Colonic mucosa (tissue), 4 donors: ENCODE measurements around the gene MMP20. TPM values are rescaled to one million over a fixed set of nuclear protein-coding genes. Genes with fewer than 3 reads are reported as not detected.

Experiments
- DNase-seq: peaks from one replicate; pipeline ENCODE4 v3.0.0-alpha.2; 2020
- H3K27ac ChIP-seq: fragments of 200-600 bp; one replicate; pipeline ENCODE4 v1.8.0; 2021
- H3K27me3 ChIP-seq: fragments of 200-600 bp; one replicate; pipeline ENCODE4 v1.8.0; 2021
- H3K36me3 ChIP-seq: fragments of 200-600 bp; one replicate; pipeline ENCODE4 v1.8.0; 2021
- H3K4me1 ChIP-seq: fragments of 200-600 bp; one replicate; pipeline ENCODE4 v1.8.0; 2021; ENCODE audit warnings: mild to moderate bottlenecking
- H3K4me3 ChIP-seq: fragments of 200-600 bp; one replicate; pipeline ENCODE4 v1.8.0; 2021
- H3K9ac ChIP-seq, 2 donors: one replicate each; pipeline ENCODE4 v1.7.0; 2013; ENCODE audit warnings: control low read depth in 2 of 2, low read depth in 2 of 2, low read length in 2 of 2
- H3K9me3 ChIP-seq: fragments of 200-600 bp; one replicate; pipeline ENCODE4 v1.8.0; 2021
- intact Hi-C: fragments of 100-400 bp; cut with DNase I; formaldehyde crosslinking; loops from one replicate; pipeline ENCODE4 v1.14.1; 2022
- total RNA-seq, 2 donors: library from RNA; stranded (reverse); fragmentation: NEBNext Ultra II Directional in 1 of 2; extraction: Animal tissue kit (Norgen Biotek cat#: 25700) in 1 of 2; gene quantifications; one replicate each; pipeline ENCODE4 v1.2.1, GENCODE V29; 2021
- TF ChIP-seq, protein P1 (sequence below): fragments of 200-600 bp; IDR thresholded peaks from one replicate; pipeline ENCODE4 v1.8.0; 2022; ENCODE audit warnings: antibody characterized with exemption, mild to moderate bottlenecking
- donor health status: healthy.
- donor health status: DM: no; HTN: no; CAD: no.
- donor health status: DM: no; HTN: no; CAD: no.

MMP20 gene
- total RNA-seq, 2 donors from 2014 or later, result not detected

DNA sequence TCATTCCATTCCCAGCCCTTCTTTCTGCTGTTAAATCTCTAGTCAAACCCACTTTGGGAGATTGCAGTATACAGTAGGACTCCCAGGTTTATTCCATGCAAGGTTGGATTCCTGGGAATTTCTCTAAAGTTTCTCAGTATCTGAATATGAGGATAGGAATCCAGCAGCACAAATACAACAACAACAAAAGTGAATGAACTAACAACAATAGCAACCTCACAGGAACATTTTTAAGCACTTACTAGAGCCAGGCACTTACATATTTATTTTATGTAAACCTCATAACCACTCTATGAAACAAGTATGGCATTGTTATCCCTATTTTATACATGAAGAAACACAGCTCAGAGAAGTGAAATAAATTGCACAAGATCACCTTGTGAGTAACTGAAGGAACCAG lies 96.5 kb downstream of the MMP20 start:
- no peak overlapping the region for H3K9ac ChIP-seq
- H3K36me3 ChIP-seq, result no peaks in the 10 kb centered on the region
- H3K27me3 ChIP-seq, result no peaks in the 10 kb centered on the region
- no peak overlapping the region for H3K27ac ChIP-seq
- no peaks in the 10 kb centered on the region for H3K9me3 ChIP-seq
- H3K4me3 ChIP-seq, result no peak overlapping the region
- TF ChIP-seq, protein P1, sequence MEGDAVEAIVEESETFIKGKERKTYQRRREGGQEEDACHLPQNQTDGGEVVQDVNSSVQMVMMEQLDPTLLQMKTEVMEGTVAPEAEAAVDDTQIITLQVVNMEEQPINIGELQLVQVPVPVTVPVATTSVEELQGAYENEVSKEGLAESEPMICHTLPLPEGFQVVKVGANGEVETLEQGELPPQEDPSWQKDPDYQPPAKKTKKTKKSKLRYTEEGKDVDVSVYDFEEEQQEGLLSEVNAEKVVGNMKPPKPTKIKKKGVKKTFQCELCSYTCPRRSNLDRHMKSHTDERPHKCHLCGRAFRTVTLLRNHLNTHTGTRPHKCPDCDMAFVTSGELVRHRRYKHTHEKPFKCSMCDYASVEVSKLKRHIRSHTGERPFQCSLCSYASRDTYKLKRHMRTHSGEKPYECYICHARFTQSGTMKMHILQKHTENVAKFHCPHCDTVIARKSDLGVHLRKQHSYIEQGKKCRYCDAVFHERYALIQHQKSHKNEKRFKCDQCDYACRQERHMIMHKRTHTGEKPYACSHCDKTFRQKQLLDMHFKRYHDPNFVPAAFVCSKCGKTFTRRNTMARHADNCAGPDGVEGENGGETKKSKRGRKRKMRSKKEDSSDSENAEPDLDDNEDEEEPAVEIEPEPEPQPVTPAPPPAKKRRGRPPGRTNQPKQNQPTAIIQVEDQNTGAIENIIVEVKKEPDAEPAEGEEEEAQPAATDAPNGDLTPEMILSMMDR, result no peak
- intact Hi-C loops, result no loop called here
- H3K4me1 ChIP-seq, result no peaks in the 10 kb centered on the region
- no peak for DNase-seq

DNA sequence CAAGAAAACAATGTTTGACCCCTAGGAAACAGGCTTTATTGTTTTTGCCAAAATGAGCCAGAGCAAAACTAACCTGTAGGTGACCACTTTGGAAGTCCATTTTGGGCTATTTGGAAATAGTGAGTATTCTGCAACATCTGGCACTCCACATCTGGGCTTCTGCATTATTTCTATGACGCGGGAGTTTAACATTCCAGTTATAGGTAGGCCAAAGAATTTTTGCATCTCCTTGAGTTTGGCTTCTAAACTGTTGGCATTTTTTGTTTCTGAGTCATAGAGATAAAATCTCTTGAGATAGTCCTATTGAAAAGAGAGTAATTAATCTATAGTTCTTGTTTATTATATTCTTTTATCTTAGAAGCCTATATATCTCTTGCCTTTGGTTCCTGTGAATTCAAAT lies 97.4 kb downstream of the MMP20 start:
- H3K9ac ChIP-seq, result no peak overlapping the region
- H3K9me3 ChIP-seq, result no peaks in the 10 kb centered on the region
- no peaks in the 10 kb centered on the region for H3K27me3 ChIP-seq
- H3K4me1 ChIP-seq, result no peaks in the 10 kb centered on the region
- H3K4me3 ChIP-seq, result no peak overlapping the region
- TF ChIP-seq, protein P1, result no peak
- intact Hi-C loops, result no loop called here
- H3K27ac ChIP-seq, result no peak overlapping the region
- H3K36me3 ChIP-seq, result no peaks in the 10 kb centered on the region
- DNase-seq, result no peak

DNA sequence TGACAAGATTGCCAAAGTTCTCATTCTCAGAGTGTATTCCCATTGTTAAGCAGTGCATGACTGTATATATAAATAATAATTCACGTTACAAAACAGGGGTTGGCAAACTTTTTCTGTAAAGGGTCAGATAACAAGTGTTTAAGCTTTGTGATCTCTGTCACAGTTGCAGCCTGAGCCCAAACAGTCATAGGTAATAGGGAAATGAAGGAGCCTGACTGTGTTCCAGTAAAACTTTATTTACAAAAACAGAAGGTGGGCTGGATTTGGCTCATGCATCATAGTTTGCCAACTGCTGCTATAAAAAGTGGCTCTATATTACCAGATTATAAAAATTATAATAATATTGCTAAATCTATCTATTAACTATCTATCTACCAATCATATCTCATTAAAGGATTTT lies 98.1 kb downstream of the MMP20 start:
- Histone ChIP-seq H3K9ac (no peak overlapping the region), H3K27me3 (no peaks in the 10 kb centered on the region), H3K4me1 (no peaks in the 10 kb centered on the region), H3K27ac (no peak overlapping the region), H3K9me3 (no peaks in the 10 kb centered on the region), H3K36me3 (no peaks in the 10 kb centered on the region), H3K4me3 (no peak overlapping the region)
- TF ChIP-seq, protein P1, result no peak
- no peak for DNase-seq
- intact Hi-C loops, result no loop called here

Other genes starting within 250 kb of the MMP20 start
- gene TMEM123, start 172.6 kb downstream of the MMP20 start, total RNA-seq, result 100 to 1,000 TPM; 126 to 175 TPM
- gene MMP7, start 94.6 kb downstream of the MMP20 start, total RNA-seq, result 1 to 10 TPM in 1 of 2 donors, under 1 TPM in 1; 0.29 to 1.4 TPM
- gene MMP27, start 80.4 kb upstream of the MMP20 start, total RNA-seq, result under 1 TPM in 1 of 2 donors, not detected in 1; 0.16 TPM
- gene MMP8, start 99.6 kb upstream of the MMP20 start, total RNA-seq, result not detected
- under 1 TPM in 1 of 2 donors, not detected in 1; 0.40 TPM for gene MMP10, start 155.3 kb upstream of the MMP20 start, total RNA-seq
- gene MMP1, start 172.8 kb upstream of the MMP20 start, total RNA-seq, result 1 to 10 TPM in 1 of 2 donors, under 1 TPM in 1; 0.42 to 2.9 TPM
- gene MMP3, start 218.3 kb upstream of the MMP20 start, total RNA-seq, result 1 to 10 TPM; 1.1 to 1.6 TPM
- gene MMP12, start 249.7 kb upstream of the MMP20 start, total RNA-seq, result 10 to 100 TPM in 1 of 2 donors, 1 to 10 TPM in 1; 2.3 to 11.7 TPM